Esophagus muscularis mucosa (tissue), 4 donors: ENCODE data around the gene SPOCD1. TPM values are rescaled to one million over a fixed set of nuclear protein-coding genes. Genes with fewer than 3 reads are reported as not detected.

Source experiments
- DNase-seq: peaks from one replicate; pipeline ENCODE4 v3.0.0-alpha.2; 2017; ENCODE audit errors: extremely low spot score
- H3K27ac ChIP-seq, 4 donors: fragments of 200-600 bp; sonication (generic); replicated peaks in 1 of 4; 1 replicate in 3 of 4; 2 replicates in 1 of 4; pipeline ENCODE4 v1.5.1; 2016 to 2019; ENCODE audit warnings: mild to moderate bottlenecking in 1 of 4
- H3K27me3 ChIP-seq, 4 donors: fragments of 200-600 bp; sonication (generic); one replicate each; pipeline versions ENCODE4 v1.5.1 to v1.6.0; 2016 to 2019
- H3K36me3 ChIP-seq, 4 donors: fragments of 200-600 bp; sonication (generic); one replicate each; pipeline ENCODE4 v1.5.1; 2016 to 2019
- H3K4me1 ChIP-seq, 4 donors: fragments of 200-600 bp; sonication (generic); one replicate each; pipeline ENCODE4 v1.5.1; 2016 to 2019
- H3K4me3 ChIP-seq, 4 donors: fragments of 200-600 bp; sonication (generic); 1 replicate in 2 of 4; 2 replicates in 2 of 4; pipeline ENCODE4 v1.5.1; 2016 to 2019; ENCODE audit warnings: mild to moderate bottlenecking in 4 of 4, moderate library complexity in 1 of 4
- H3K9me3 ChIP-seq, 4 donors: fragments of 200-600 bp; sonication (generic); 1 replicate in 3 of 4; 2 replicates in 1 of 4; pipeline ENCODE4 v1.5.1; 2016 to 2019
- CTCF ChIP-seq, 3 experiments: fragments of 200-600 bp in 2 of 3; fragments of 450-650 bp in 1 of 3; sonication (generic) in 2 of 3; IDR thresholded peaks; one replicate each; pipeline ENCODE4 v1.5.1; 2017 to 2019; ENCODE audit warnings: antibody characterized with exemption in 3 of 3, mild to moderate bottlenecking in 2 of 3, moderate library complexity in 1 of 3
- EP300 ChIP-seq: sonication (generic); formaldehyde crosslinking; IDR thresholded peaks from one replicate; pipeline ENCODE4 v1.6.1; 2017; ENCODE audit warnings: antibody characterized with exemption
- POLR2A ChIP-seq: fragments of 450-650 bp; IDR thresholded peaks from one replicate; pipeline ENCODE4 v1.6.1; 2017; ENCODE audit warnings: antibody characterized with exemption, moderate library complexity, mild to moderate bottlenecking, low read depth
- POLR2AphosphoS5 ChIP-seq, 2 donors: sonication (generic); formaldehyde crosslinking; IDR thresholded peaks; one replicate each; pipeline ENCODE4 v1.6.1; 2017; ENCODE audit warnings: antibody characterized with exemption in 2 of 2
- WGBS: methylation state at CpG from one replicate; pipeline ENCODE4 v1.1.5; 2018; 5-methylcytosine and 5-hydroxymethylcytosine counted together
- intact Hi-C: fragments of 100-400 bp; cut with DNase I; formaldehyde crosslinking; loops from one replicate; pipeline ENCODE4 v1.15.1; 2023
- total RNA-seq, 4 donors: library from RNA; depleted of rRNA; stranded (reverse); fragments of >200 nt; gene quantifications; one replicate each; pipeline versions ENCODE4 v1.1.0 to v1.2.1, GENCODE V29; 2016

The SPOCD1 gene
- total RNA-seq, 4 donors from 2014 or later: 0.17 to 0.19 (median 0.17) TPM; not detected in 1

- intact Hi-C loops: no loop called here
These were observed 46.0 kb downstream of the SPOCD1 start for GRCh38 chr1:31769720-31770390.

GRCh38 chr1:31768939-31769704 lies 46.7 kb downstream of the SPOCD1 start:
- Histone ChIP-seq H3K27me3 (peaks cover 6 to 36% (median 21%) of the 10 kb centered on the region in 4 donors), H3K4me3 (no peak overlapping the region), H3K4me1 (peaks cover 24 to 36% (median 29%) of the 10 kb centered on the region in 4 donors), H3K27ac (no peak overlapping the region), H3K36me3 (no peaks in the 10 kb centered on the region), H3K9me3 (no peaks in the 10 kb centered on the region)
- DNase-seq: no peak
- intact Hi-C loops: no loop called here
- no peak for TF ChIP-seq POLR2AphosphoS5 (IDR thresholded peaks at IDR 0.05)
- TF ChIP-seq EP300: no peak
- TF ChIP-seq POLR2A: no peak
- TF ChIP-seq CTCF (IDR thresholded peaks at IDR 0.05): no peak
- 74% methylated on average over 5 of the region's 5 CpGs for WGBS

More at GRCh38 chr1:31769720-31770390, 46.0 kb downstream of the SPOCD1 start:
- Histone ChIP-seq H3K36me3 (no peaks in the 10 kb centered on the region), H3K4me1 (peaks cover 18 to 29% (median 23%) of the 10 kb centered on the region in 4 donors), H3K9me3 (no peaks in the 10 kb centered on the region), H3K27ac (no peak overlapping the region), H3K4me3 (no peak overlapping the region), H3K27me3 (peaks cover 6 to 43% (median 22%) of the 10 kb centered on the region in 4 donors)
- 48% methylated on average over 10 of the region's 12 CpGs for WGBS
- TF ChIP-seq POLR2A (no peak), POLR2AphosphoS5 (IDR thresholded peaks at IDR 0.05) (no peak), EP300 (no peak), CTCF (IDR thresholded peaks at IDR 0.05) (no peak)
- no peak for DNase-seq

- H3K27ac ChIP-seq: no peak overlapping the region
- no peak overlapping the region for H3K4me3 ChIP-seq
- WGBS: 75% methylated on average over 2 of the region's 2 CpGs
- no peaks in the 10 kb centered on the region for H3K36me3 ChIP-seq
- H3K4me1 ChIP-seq: peaks cover 24 to 39% (median 33%) of the 10 kb centered on the region in 4 donors
- TF ChIP-seq CTCF (IDR thresholded peaks at IDR 0.05) (no peak), POLR2A (no peak), POLR2AphosphoS5 (IDR thresholded peaks at IDR 0.05) (no peak), EP300 (no peak)
- intact Hi-C loops: no loop called here
- DNase-seq: no peak
- H3K9me3 ChIP-seq: no peaks in the 10 kb centered on the region
- peaks cover 6 to 32% (median 19%) of the 10 kb centered on the region in 4 donors for H3K27me3 ChIP-seq
These were observed 47.4 kb downstream of the SPOCD1 start for GRCh38 chr1:31768407-31768907.

GRCh38 chr1:31767225-31767624 lies 48.6 kb downstream of the SPOCD1 start:
- H3K9me3 ChIP-seq: no peaks in the 10 kb centered on the region
- H3K4me3 ChIP-seq: no peak overlapping the region
- peaks cover 0 to 32% (median 14%) of the 10 kb centered on the region in 4 donors for H3K27me3 ChIP-seq
- H3K36me3 ChIP-seq: no peaks in the 10 kb centered on the region
- no peak for DNase-seq
- intact Hi-C loops: no loop called here
- TF ChIP-seq EP300: no peak
- no peak for TF ChIP-seq POLR2A
- no peak for TF ChIP-seq CTCF (IDR thresholded peaks at IDR 0.05)
- TF ChIP-seq POLR2AphosphoS5 (IDR thresholded peaks at IDR 0.05): no peak
- H3K4me1 ChIP-seq: peaks cover 29 to 42% (median 36%) of the 10 kb centered on the region in 4 donors
- no peak overlapping the region for H3K27ac ChIP-seq
- 75% methylated on average over 5 of the region's 7 CpGs for WGBS
